HG03521 (cell line): Measurements from ENCODE around the gene BCAP29.

Source experiments
- ATAC-seq: cut with Tn5 transposase; IDR thresholded peaks from one replicate; pipeline ENCODE4 v1.9.1; 2021; ENCODE audit warnings: mild to moderate bottlenecking, moderate library complexity; ENCODE audit not compliant: unreplicated experiment

The BCAP29 gene

DNA sequence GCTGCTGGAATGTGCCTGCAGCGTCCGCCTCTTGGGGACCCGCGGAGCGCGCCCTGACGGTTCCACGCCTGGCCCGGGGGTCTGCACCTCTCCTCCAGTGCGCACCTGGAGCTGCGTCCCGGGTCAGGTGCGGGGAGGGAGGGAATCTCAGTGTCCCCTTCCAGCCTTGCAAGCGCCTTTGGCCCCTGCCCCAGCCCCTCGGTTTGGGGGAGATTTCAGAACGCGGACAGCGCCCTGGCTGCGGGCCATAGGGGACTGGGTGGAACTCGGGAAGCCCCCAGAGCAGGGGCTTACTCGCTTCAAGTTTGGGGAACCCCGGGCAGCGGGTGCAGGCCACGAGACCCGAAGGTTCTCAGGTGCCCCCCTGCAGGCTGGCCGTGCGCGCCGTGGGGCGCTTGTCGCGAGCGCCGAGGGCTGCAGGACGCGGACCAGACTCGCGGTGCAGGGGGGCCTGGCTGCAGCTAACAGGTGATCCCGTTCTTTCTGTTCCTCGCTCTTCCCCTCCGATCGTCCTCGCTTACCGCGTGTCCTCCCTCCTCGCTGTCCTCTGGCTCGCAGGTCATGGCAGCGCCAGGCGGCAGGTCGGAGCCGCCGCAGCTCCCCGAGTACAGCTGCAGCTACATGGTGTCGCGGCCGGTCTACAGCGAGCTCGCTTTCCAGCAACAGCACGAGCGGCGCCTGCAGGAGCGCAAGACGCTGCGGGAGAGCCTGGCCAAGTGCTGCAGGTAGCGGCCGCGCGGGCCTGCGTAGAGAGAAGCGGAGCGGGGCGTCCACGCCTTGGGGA lies 81.2 kb downstream of the BCAP29 start:
- ATAC-seq, result peak; percentile 52

DNA sequence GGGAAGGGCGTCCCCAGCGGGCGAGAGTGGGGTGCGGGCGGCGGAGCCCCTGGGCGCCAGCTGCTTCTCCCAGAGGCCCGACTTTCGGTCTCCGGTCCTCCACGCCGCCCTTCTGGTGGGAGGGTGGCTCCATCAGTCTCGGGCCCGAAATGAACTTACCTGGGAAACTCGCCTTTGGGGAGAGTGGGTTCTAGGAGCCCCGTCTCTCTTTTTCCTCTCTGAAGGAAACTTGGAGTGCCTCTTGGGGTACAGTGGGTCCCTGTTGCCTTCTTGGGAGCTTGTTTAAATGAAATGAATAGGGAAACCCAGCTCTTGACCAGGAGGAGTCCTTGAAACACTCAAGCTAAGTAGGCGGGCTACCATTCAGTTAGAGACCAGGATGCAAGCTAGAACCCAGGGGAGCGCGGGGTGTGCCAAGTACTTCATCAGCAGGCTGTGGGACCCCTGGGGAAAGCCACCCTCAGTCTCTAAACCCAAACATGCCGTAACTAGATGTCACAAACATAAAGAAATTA lies 81.9 kb downstream of the BCAP29 start:
- ATAC-seq, result no peak

GRCh38 chr7:107663196-107663595 lies 83.2 kb downstream of the BCAP29 start:
- ATAC-seq, result no peak

GRCh38 chr7:107666790-107667189 lies 86.7 kb downstream of the BCAP29 start:
- ATAC-seq, result no peak

GRCh38 chr7:107667341-107667740 lies 87.3 kb downstream of the BCAP29 start:
- no peak for ATAC-seq

GRCh38 chr7:107668296-107668695 lies 88.2 kb downstream of the BCAP29 start:
- no peak for ATAC-seq
